HL-60 (cell line): ENCODE results near the gene CFAP74.

Experiments used
- DNase-seq, 2 experiments: peaks; one replicate each; pipeline ENCODE4 v3.0.0-alpha.2; 2010 to 2020; ENCODE audit warnings: low read depth in 1 of 2, low spot score in 1 of 2
- H3K27ac ChIP-seq: fragments of 250-450 bp; sonication (Bioruptor Pico); replicated peaks from 2 replicates; pipeline ENCODE4 v1.5.1; 2020; ENCODE audit warnings: mild to moderate bottlenecking, moderate library complexity
- H3K27me3 ChIP-seq: fragments of 250-450 bp; sonication (Bioruptor Pico); 2 replicates; pipeline ENCODE4 v1.5.1; 2021; ENCODE audit warnings: mild to moderate bottlenecking, moderate library complexity; ENCODE audit not compliant: insufficient read depth, poor library complexity, severe bottlenecking
- H3K4me3 ChIP-seq: replicated peaks from 2 replicates; pipeline ENCODE4 v1.5.1; 2011; ENCODE audit warnings: mild to moderate bottlenecking, control low read depth, low read length; ENCODE audit not compliant: insufficient read depth
- GABPA ChIP-seq: IDR thresholded peaks from 2 replicates; pipeline ENCODE4 v1.6.1; 2012; ENCODE audit warnings: low read depth
- POLR2AphosphoS5 ChIP-seq: IDR thresholded peaks from 2 replicates; pipeline ENCODE4 v1.6.1; 2012; ENCODE audit warnings: low read depth
- SPI1 ChIP-seq: IDR thresholded peaks from 2 replicates; pipeline ENCODE4 v1.6.1; 2012; ENCODE audit warnings: low read depth, mild to moderate bottlenecking, borderline replicate concordance
- TF ChIP-seq, protein P1 (sequence below): IDR thresholded peaks from 2 replicates; pipeline ENCODE4 v1.6.1; 2012; ENCODE audit warnings: low read depth; ENCODE audit not compliant: insufficient replicate concordance
- TF ChIP-seq, protein P2 (sequence below): IDR thresholded peaks from one replicate; pipeline ENCODE4 v1.5.1; 2011; ENCODE audit warnings: low read length, control low read depth, inconsistent platforms; ENCODE audit not compliant: insufficient read depth

Gene CFAP74

DNA sequence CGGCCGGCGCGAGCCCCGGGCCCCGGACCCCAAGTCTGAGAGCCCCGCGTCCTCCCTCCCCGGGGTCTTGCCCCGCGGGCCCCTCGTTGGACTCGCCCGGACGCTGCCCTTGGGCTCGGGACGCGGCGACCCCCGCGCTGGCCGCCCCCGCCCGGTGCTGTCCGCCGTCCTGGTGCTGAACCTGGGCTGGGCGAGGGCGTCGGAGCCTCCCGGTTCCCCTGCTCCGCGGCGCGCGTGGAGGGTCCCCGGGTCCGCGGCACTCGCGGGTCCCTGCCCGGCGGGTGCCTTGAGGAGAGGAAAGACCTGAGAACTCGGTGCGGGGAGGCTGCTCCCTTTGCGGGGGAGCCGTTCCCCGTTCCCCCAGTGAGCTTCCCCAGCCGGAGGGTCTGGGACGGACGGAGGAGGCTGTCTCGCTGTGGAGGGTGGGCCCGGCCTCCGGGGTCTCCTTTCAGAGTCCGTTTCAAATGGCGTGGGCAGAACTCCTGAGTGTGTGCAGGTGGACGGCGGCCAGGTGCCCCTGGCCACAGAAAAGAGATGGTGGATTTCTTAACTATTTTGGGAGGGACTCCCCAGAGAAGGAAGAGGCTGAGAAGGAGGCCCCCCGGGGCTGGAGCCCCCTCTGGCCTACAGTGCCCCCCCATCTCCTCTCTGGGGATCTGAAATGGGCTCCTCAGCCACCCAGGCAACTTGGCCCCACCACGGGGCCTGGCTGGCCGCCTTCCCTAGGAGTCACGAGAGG lies 16.2 kb upstream of the CFAP74 start:
- TF ChIP-seq GABPA = no peak
- TF ChIP-seq, protein P1, sequence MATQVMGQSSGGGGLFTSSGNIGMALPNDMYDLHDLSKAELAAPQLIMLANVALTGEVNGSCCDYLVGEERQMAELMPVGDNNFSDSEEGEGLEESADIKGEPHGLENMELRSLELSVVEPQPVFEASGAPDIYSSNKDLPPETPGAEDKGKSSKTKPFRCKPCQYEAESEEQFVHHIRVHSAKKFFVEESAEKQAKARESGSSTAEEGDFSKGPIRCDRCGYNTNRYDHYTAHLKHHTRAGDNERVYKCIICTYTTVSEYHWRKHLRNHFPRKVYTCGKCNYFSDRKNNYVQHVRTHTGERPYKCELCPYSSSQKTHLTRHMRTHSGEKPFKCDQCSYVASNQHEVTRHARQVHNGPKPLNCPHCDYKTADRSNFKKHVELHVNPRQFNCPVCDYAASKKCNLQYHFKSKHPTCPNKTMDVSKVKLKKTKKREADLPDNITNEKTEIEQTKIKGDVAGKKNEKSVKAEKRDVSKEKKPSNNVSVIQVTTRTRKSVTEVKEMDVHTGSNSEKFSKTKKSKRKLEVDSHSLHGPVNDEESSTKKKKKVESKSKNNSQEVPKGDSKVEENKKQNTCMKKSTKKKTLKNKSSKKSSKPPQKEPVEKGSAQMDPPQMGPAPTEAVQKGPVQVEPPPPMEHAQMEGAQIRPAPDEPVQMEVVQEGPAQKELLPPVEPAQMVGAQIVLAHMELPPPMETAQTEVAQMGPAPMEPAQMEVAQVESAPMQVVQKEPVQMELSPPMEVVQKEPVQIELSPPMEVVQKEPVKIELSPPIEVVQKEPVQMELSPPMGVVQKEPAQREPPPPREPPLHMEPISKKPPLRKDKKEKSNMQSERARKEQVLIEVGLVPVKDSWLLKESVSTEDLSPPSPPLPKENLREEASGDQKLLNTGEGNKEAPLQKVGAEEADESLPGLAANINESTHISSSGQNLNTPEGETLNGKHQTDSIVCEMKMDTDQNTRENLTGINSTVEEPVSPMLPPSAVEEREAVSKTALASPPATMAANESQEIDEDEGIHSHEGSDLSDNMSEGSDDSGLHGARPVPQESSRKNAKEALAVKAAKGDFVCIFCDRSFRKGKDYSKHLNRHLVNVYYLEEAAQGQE = peak; percentile 93
- H3K27me3 ChIP-seq = peaks cover 52% of the 10 kb centered on the region
- no peak overlapping the region for H3K27ac ChIP-seq
- no peak overlapping the region for H3K4me3 ChIP-seq
- no peak for DNase-seq

DNA sequence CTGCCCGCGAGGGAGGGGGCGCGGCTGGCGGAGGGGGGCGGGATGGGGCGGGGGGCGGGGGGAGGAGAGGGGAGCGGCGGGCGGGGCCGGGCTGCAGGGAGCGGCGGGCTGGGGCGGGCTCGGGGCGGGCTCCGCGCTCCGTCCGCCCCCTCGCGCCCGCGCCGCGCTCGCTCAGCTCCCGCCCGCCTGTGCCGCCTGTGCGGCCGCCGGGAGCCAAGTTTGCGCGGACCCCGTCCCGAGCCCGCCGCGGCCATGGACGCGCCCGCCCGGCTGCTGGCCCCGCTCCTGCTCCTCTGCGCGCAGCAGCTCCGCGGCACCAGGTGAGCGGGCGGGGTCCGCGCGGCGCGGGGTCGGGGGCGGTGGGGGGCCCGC lies 15.6 kb upstream of the CFAP74 start, which contains the start of gene GABRD:
Gene GABRD, plus strand, starts transcription at position 174 of the 372 bp plus-strand sequence. Its CDS starts 79 bp downstream, at position 253.
- Histone ChIP-seq H3K27ac (no peak within 1 kb of the TSS), H3K4me3 (no peak within 1 kb of the TSS), H3K27me3 (peaks cover 58% of the 10 kb centered on the region)
- no peak for DNase-seq
- TF ChIP-seq POLR2AphosphoS5 = no peak
- TF ChIP-seq, protein P1 = no peak
- TF ChIP-seq, protein P2, sequence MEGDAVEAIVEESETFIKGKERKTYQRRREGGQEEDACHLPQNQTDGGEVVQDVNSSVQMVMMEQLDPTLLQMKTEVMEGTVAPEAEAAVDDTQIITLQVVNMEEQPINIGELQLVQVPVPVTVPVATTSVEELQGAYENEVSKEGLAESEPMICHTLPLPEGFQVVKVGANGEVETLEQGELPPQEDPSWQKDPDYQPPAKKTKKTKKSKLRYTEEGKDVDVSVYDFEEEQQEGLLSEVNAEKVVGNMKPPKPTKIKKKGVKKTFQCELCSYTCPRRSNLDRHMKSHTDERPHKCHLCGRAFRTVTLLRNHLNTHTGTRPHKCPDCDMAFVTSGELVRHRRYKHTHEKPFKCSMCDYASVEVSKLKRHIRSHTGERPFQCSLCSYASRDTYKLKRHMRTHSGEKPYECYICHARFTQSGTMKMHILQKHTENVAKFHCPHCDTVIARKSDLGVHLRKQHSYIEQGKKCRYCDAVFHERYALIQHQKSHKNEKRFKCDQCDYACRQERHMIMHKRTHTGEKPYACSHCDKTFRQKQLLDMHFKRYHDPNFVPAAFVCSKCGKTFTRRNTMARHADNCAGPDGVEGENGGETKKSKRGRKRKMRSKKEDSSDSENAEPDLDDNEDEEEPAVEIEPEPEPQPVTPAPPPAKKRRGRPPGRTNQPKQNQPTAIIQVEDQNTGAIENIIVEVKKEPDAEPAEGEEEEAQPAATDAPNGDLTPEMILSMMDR = no peak
- TF ChIP-seq SPI1 = no peak
- no peak for TF ChIP-seq GABPA

DNA sequence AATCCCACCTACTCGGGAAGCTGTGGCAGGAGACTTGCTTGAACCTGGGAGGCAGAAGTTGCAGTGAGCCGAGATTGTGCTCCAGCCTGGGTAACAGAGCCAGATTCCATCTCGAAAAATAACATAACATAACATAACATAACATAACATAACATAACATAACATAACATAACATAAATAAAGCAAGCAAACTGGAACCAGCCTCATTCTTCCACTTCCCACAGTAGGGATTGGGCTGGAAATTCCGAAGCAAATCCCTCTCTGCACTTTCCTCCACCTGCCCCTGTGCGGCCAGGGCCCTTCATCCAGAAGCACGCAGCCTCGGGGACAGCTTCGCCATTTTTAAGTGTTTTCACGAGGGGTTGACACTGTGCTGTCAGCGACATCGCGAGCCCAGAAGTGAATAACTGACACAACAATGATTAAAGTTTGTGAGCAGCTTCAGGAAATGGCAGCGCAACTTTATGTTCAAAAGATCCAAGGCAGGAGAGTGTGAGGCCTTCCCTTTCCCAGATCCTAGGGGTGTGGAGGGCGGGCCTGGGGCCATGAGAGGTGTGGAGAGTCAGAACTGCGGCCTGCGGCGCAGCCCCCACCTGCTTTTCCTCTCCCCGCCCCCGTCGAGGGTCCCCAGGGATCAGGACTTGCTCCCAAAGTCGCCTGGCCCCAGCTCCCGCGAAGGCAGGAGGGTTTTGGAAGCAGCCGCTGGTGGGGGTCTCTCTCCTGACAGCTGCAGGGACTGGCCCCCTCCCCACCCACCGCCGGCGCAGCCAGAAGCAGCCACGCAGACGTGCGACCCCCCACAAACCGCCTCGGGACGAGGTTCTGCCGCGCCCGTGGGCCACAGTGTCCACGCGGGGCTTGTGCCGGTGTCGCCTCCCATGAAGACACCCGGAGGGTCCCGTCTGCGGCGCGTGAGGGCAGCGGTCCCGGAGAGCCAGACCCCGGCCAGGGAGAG lies 14.9 kb upstream of the CFAP74 start:
- peaks cover 62% of the 10 kb centered on the region for H3K27me3 ChIP-seq
- DNase-seq = no peak
- H3K27ac ChIP-seq = no peak overlapping the region
- H3K4me3 ChIP-seq = no peak overlapping the region
- TF ChIP-seq, protein P1 = no peak
- TF ChIP-seq POLR2AphosphoS5 = no peak
- no peak for TF ChIP-seq GABPA
- TF ChIP-seq, protein P2 = no peak
- TF ChIP-seq SPI1 = no peak
